Endothelial cell of umbilical vein (primary cell): ENCODE results near the gene KCNMA1. TPM values are rescaled to one million over a fixed set of nuclear protein-coding genes. Genes with fewer than 3 reads are reported as not detected.

Experiments
- BruUV-seq: library from RNA; stranded (reverse); fragments of 400-500 nt; replicated peaks from 2 replicates; lab custom pipeline; 2021; lab: Mats Ljungman, UMichigan
- CTCF ChIA-PET: fragments of 300-600, 350-600 bp; sonication (Branson Sonifier 250); formaldehyde crosslinking; loops from one replicate; lab custom pipeline; 2021; ENCODE audit warnings: antibody characterized with exemption, inconsistent platforms; lab: Charles Lee
- POLR2A ChIA-PET: fragments of 300-600, 350-600 bp; sonication (Branson Sonifier 250); formaldehyde crosslinking; loops from one replicate; lab custom pipeline; 2021; ENCODE audit warnings: antibody characterized with exemption, inconsistent platforms; lab: Charles Lee
- DNase-seq: peaks from one replicate; pipeline ENCODE4 v3.0.0-alpha.2; 2011; ENCODE audit warnings: low read depth, low spot score
- FAIRE-seq: peaks from 2 replicates; lab custom pipeline; 2011; peaks lifted over from hg19 to GRCh38; lab: Jason Lieb, UNC
- H2AFZ ChIP-seq: 2 replicates; pipeline ENCODE4 v1.6.0; 2012; ENCODE audit warnings: low read depth, low read length, control low read depth, inconsistent platforms
- H3K27ac ChIP-seq: 2 replicates; pipeline ENCODE4 v1.5.1; 2011; ENCODE audit warnings: low read depth, mild to moderate bottlenecking, control low read depth, low read length, moderate library complexity; ENCODE audit not compliant: insufficient read depth
- H3K27me3 ChIP-seq, 2 experiments: 2 replicates each; pipeline versions ENCODE4 v1.6.0 to v1.6.1; 2011; ENCODE audit warnings: low read length in 2 of 2, mixed read lengths in 1 of 2; ENCODE audit not compliant: control insufficient read depth in 2 of 2, insufficient read depth in 2 of 2
- H3K36me3 ChIP-seq, 2 experiments: 2 replicates in 1 of 2; 3 replicates in 1 of 2; pipeline ENCODE4 v1.5.1; 2011; ENCODE audit warnings: low read length in 2 of 2, mild to moderate bottlenecking in 1 of 2, moderate library complexity in 1 of 2; ENCODE audit not compliant: control insufficient read depth in 2 of 2, insufficient read depth in 2 of 2; ENCODE audit errors: extremely low read depth in 1 of 2
- H3K4me1 ChIP-seq: 3 replicates; pipeline ENCODE4 v1.5.1; 2011; ENCODE audit warnings: mild to moderate bottlenecking, low read length; ENCODE audit not compliant: control insufficient read depth, insufficient read depth; ENCODE audit errors: extremely low read depth
- H3K4me2 ChIP-seq: 2 replicates; pipeline ENCODE4 v1.6.1; 2011; ENCODE audit warnings: low read length, control low read depth, mixed read lengths; ENCODE audit not compliant: insufficient read depth
- H3K4me3 ChIP-seq, 3 experiments: fragments of 200-600 bp in 1 of 3; sonication (generic), shearing (Covaris generic) in 1 of 3; replicated peaks in 1 of 3; 2 replicates each; pipeline ENCODE4 v1.5.1; 2011 to 2016; ENCODE audit warnings: control low read depth in 3 of 3, low read length in 3 of 3, mild to moderate bottlenecking in 2 of 3, inconsistent platforms in 1 of 3, low read depth in 1 of 3, moderate library complexity in 1 of 3; ENCODE audit not compliant: insufficient read depth in 1 of 3
- H3K79me2 ChIP-seq: 2 replicates; pipeline ENCODE4 v1.6.0; 2012; ENCODE audit warnings: low read length, inconsistent platforms; ENCODE audit not compliant: control insufficient read depth, insufficient read depth
- H3K9ac ChIP-seq: replicated peaks from 2 replicates; pipeline ENCODE3; 2011; ENCODE audit warnings: low read length, control low read depth; ENCODE audit not compliant: insufficient read depth; ENCODE audit errors: extremely low read depth
- H3K9me1 ChIP-seq: replicated peaks from 3 replicates; pipeline ENCODE4 v1.6.0; 2011; ENCODE audit warnings: mild to moderate bottlenecking, low read length; ENCODE audit not compliant: control insufficient read depth, insufficient read depth; ENCODE audit errors: extremely low read depth
- H3K9me3 ChIP-seq: replicated peaks from 2 replicates; pipeline ENCODE4 v1.5.1; 2012; ENCODE audit warnings: low read length, inconsistent platforms; ENCODE audit not compliant: control insufficient read depth, insufficient read depth
- H4K20me1 ChIP-seq: replicated peaks from 2 replicates; pipeline ENCODE3; 2011; ENCODE audit warnings: mild to moderate bottlenecking, low read length; ENCODE audit not compliant: control insufficient read depth, insufficient read depth; ENCODE audit errors: extremely low read depth
- CTCF ChIP-seq, 2 donors: IDR thresholded peaks; 1 replicate in 1 of 2; 2 replicates in 1 of 2; pipeline ENCODE4 v1.5.1; 2011; ENCODE audit warnings: low read length in 2 of 2, mild to moderate bottlenecking in 2 of 2, moderate library complexity in 2 of 2, control low read depth in 1 of 2, inconsistent platforms in 1 of 2, low read depth in 1 of 2; ENCODE audit not compliant: insufficient read depth in 1 of 2; ENCODE audit errors: extremely low read depth in 1 of 2
- EZH2 ChIP-seq: IDR thresholded peaks from 2 replicates; pipeline ENCODE4 v1.6.1; 2012; ENCODE audit warnings: borderline replicate concordance, low read depth, mild to moderate bottlenecking, moderate library complexity, low read length, inconsistent platforms; ENCODE audit not compliant: severe bottlenecking
- FOS ChIP-seq: IDR thresholded peaks from 2 replicates; pipeline ENCODE4 v1.6.1; 2011; ENCODE audit warnings: mild to moderate bottlenecking, low read length, moderate library complexity, borderline replicate concordance; ENCODE audit not compliant: insufficient read depth
- GATA2 ChIP-seq: IDR thresholded peaks from 2 replicates; pipeline ENCODE4 v1.7.0; 2011; ENCODE audit warnings: low read depth, mild to moderate bottlenecking, moderate library complexity, mixed read lengths, low read length; ENCODE audit not compliant: insufficient read length, insufficient read depth
- JUN ChIP-seq: IDR thresholded peaks from 2 replicates; pipeline ENCODE4 v1.6.1; 2011; ENCODE audit warnings: borderline replicate concordance, low read depth; ENCODE audit not compliant: insufficient read length, insufficient read depth
- MAX ChIP-seq: IDR thresholded peaks from 2 replicates; pipeline ENCODE4 v1.6.1; 2011; ENCODE audit not compliant: insufficient read depth, insufficient read length
- MYC ChIP-seq: IDR thresholded peaks from one replicate; pipeline ENCODE4 v1.6.1; 2011; ENCODE audit warnings: mild to moderate bottlenecking, low read depth, low read length
- POLR2A ChIP-seq: IDR thresholded peaks from 2 replicates; pipeline ENCODE4 v1.6.1; 2012; ENCODE audit warnings: low read depth, mild to moderate bottlenecking, control low read depth, low read length
- POLR2AphosphoS5 ChIP-seq: IDR thresholded peaks from 2 replicates; pipeline ENCODE4 v1.6.1; 2012; ENCODE audit warnings: low read depth, mild to moderate bottlenecking, control low read depth, low read length, moderate library complexity; ENCODE audit not compliant: insufficient read depth
- dilution Hi-C: fragments of 300-500 bp; cut with MboI; formaldehyde crosslinking; loops from one replicate; pipeline ENCODE4 v1.15.0; 2019; ENCODE audit warnings: low sequenced_read_pairs; ENCODE audit not compliant: extremely low pct_ligation_motif_present
- intact Hi-C: fragments of 100-400 bp; cut with micrococcal nuclease; formaldehyde crosslinking; loops from one replicate; pipeline ENCODE4 v1.10.0; 2022
- polyA plus RNA-seq, 4 experiments: library from polyadenylated mRNA; depleted of rRNA in 3 of 4; stranded (reverse) in 3 of 4; unstranded in 1 of 4; fragments of >200 nt; gene quantifications; 2 replicates each; pipeline versions ENCODE4 v1.2.1 to v1.2.3, GENCODE V29; 2011 to 2012; ENCODE audit warnings: missing spikeins in 1 of 4
- total RNA-seq: library from RNA; stranded (reverse); gene quantifications from 2 replicates; pipeline ENCODE4 v1.2.3, GENCODE V29; 2021

KCNMA1 gene
- total and polyA plus RNA-seq, 2 donors (not counting 3 experiments of a cell fraction or from before 2014, with no cell fraction given) = 0.10 to 0.82 TPM

DNA sequence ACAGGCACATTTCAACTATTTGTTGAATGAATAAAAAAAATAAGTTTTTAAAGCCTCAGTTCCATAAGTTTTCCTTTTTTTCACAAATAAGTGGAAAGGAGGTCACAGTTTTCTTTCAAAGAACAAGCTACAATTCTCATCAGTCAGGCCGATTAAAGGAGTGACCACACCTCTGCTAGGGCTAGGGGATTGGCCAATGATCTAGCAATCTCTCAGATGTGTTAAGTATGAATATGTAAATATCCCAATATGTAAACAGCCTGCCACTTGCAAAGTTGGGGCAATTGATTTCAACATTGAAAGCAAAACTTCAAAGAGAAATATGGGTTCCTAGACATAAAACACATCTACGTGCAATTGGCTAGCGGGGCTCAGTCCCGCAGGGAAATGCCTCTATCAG is 614.9 kb downstream of the KCNMA1 start:
- Histone ChIP-seq H3K9me1 (no peaks in the 10 kb centered on the region), H3K9me3 (no peaks in the 10 kb centered on the region), H3K36me3 (no peaks in the 10 kb centered on the region), H3K4me3 (no peak overlapping the region), H3K27ac (no peak overlapping the region), H3K4me2 (no peak overlapping the region), H3K79me2 (no peaks in the 10 kb centered on the region), H3K9ac (no peak overlapping the region), H2AFZ (no peak overlapping the region), H3K27me3 (peaks cover 2 to 4% of the 10 kb centered on the region in 2 experiments), H3K4me1 (no peaks in the 10 kb centered on the region), H4K20me1 (no peaks in the 10 kb centered on the region)
- no peak for FAIRE-seq
- no peak for TF ChIP-seq MAX
- TF ChIP-seq GATA2 = no peak
- no peak for TF ChIP-seq JUN
- TF ChIP-seq EZH2 = no peak
- no peak for TF ChIP-seq CTCF (IDR thresholded peaks at IDR 0.05; ENCODE audit: extremely low read depth in 1 of 2, insufficient read depth in 1 of 2, low read depth in 1 of 2, low read length in 2 of 2)
- no peak for TF ChIP-seq MYC
- TF ChIP-seq POLR2A = no peak
- TF ChIP-seq FOS = no peak
- no peak for TF ChIP-seq POLR2AphosphoS5
- intact Hi-C loops (no loop called here), dilution Hi-C loops (no loop called here)
- no peak for DNase-seq
- ChIA-PET CTCF (no interaction called here), POLR2A (no interaction called here)
- BruUV-seq = no TSS peak
